Suprapubic skin (tissue), 4 donors: ENCODE measurements around the gene CDH4. TPM values are rescaled to one million over a fixed set of nuclear protein-coding genes. Genes with fewer than 3 reads are reported as not detected.

Experiments
- DNase-seq, 2 donors: peaks; one replicate each; pipeline ENCODE4 v3.0.0-alpha.2; 2019; ENCODE audit warnings: low spot score in 2 of 2
- H3K27ac ChIP-seq: fragments of 200-600 bp; sonication (generic); one replicate; pipeline ENCODE4 v1.5.1; 2019
- H3K27me3 ChIP-seq: fragments of 200-600 bp; sonication (generic); one replicate; pipeline ENCODE4 v1.5.1; 2019
- H3K36me3 ChIP-seq: fragments of 200-600 bp; sonication (generic); one replicate; pipeline ENCODE4 v1.5.1; 2019
- H3K4me1 ChIP-seq: fragments of 200-600 bp; sonication (generic); one replicate; pipeline ENCODE4 v1.5.1; 2019
- H3K4me3 ChIP-seq: fragments of 200-600 bp; sonication (generic); one replicate; pipeline ENCODE4 v1.5.1; 2019; ENCODE audit warnings: mild to moderate bottlenecking
- H3K9me3 ChIP-seq: fragments of 200-600 bp; sonication (generic); one replicate; pipeline ENCODE4 v1.5.1; 2019
- EP300 ChIP-seq: sonication (generic); formaldehyde crosslinking; IDR thresholded peaks from one replicate; pipeline ENCODE4 v1.6.1; 2017; ENCODE audit warnings: antibody characterized with exemption
- POLR2A ChIP-seq, 2 donors: fragments of 450-650 bp; IDR thresholded peaks; one replicate each; pipeline ENCODE4 v1.6.1; 2017; ENCODE audit warnings: antibody characterized with exemption in 2 of 2, mild to moderate bottlenecking in 2 of 2, moderate library complexity in 2 of 2
- POLR2AphosphoS5 ChIP-seq, 3 donors: sonication (generic); formaldehyde crosslinking; IDR thresholded peaks; one replicate each; pipeline ENCODE4 v1.6.1; 2017; ENCODE audit warnings: antibody characterized with exemption in 3 of 3
- WGBS: methylation state at CpG from one replicate; pipeline ENCODE4 v1.1.5; 2018; 5-methylcytosine and 5-hydroxymethylcytosine counted together
- total RNA-seq, 4 donors: library from RNA; depleted of rRNA; stranded (reverse); fragments of >200 nt; gene quantifications; one replicate each; pipeline ENCODE4 v1.1.0, GENCODE V29; 2016
- TF ChIP-seq, protein P1 (sequence below), 2 donors: fragments of 200-600 bp in 1 of 2; fragments of 450-650 bp in 1 of 2; sonication (generic) in 1 of 2; IDR thresholded peaks; one replicate each; pipeline ENCODE4 v1.5.1; 2016 to 2019; ENCODE audit warnings: antibody characterized with exemption in 2 of 2, mild to moderate bottlenecking in 1 of 2, moderate library complexity in 1 of 2

Gene CDH4
- total RNA-seq, 4 donors from 2014 or later, result 0.91 to 5.9 (median 2.6) TPM

GRCh38 chr20:61922936-61923335, 670.9 kb downstream of the CDH4 start:
- Histone ChIP-seq H3K36me3 (no peaks in the 10 kb centered on the region), H3K9me3 (no peaks in the 10 kb centered on the region), H3K4me3 (no peak overlapping the region), H3K4me1 (no peaks in the 10 kb centered on the region), H3K27me3 (peaks cover 22% of the 10 kb centered on the region), H3K27ac (no peak overlapping the region)
- peak in 1 of 2 donors; percentile 69 for DNase-seq
- TF ChIP-seq POLR2AphosphoS5 (IDR thresholded peaks at IDR 0.05) (no peak), POLR2A (IDR thresholded peaks at IDR 0.05) (no peak), EP300 (no peak)
- TF ChIP-seq, protein P1, sequence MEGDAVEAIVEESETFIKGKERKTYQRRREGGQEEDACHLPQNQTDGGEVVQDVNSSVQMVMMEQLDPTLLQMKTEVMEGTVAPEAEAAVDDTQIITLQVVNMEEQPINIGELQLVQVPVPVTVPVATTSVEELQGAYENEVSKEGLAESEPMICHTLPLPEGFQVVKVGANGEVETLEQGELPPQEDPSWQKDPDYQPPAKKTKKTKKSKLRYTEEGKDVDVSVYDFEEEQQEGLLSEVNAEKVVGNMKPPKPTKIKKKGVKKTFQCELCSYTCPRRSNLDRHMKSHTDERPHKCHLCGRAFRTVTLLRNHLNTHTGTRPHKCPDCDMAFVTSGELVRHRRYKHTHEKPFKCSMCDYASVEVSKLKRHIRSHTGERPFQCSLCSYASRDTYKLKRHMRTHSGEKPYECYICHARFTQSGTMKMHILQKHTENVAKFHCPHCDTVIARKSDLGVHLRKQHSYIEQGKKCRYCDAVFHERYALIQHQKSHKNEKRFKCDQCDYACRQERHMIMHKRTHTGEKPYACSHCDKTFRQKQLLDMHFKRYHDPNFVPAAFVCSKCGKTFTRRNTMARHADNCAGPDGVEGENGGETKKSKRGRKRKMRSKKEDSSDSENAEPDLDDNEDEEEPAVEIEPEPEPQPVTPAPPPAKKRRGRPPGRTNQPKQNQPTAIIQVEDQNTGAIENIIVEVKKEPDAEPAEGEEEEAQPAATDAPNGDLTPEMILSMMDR (IDR thresholded peaks at IDR 0.05), result no peak
- 88% methylated on average over 6 of the region's 8 CpGs for WGBS

DNA sequence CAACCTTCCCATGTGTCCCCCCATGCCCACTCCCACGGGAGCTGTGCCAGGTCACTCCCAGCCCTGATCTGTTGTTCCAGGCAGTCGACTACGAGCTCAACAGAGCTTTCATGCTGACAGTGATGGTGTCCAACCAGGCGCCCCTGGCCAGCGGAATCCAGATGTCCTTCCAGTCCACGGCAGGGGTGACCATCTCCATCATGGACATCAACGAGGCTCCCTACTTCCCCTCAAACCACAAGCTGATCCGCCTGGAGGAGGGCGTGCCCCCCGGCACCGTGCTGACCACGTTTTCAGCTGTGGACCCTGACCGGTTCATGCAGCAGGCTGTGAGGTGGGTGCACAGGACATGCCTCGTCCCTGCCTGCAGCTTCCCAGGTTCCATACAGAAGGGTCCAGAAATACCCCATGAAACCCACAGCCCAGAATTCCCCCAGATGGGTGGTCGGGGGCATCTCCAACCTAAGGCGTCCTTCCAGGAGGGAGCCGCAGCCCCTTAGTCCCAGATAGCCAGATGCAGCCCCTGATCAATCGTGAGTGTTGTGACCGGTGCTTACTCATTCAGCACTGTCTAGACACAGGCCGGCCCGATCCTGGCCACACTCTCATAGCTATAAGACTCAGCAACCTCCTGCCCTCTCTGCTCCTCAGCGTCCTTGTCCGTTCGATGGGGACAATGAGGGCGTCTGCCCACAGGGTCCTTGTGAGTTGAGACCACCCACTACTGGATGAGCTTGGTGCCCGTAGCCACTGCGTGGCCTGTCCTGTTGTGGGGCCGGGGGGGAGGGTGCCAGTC, 671.5 kb downstream of the CDH4 start:
- TF ChIP-seq POLR2A (IDR thresholded peaks at IDR 0.05) (no peak), EP300 (no peak), POLR2AphosphoS5 (IDR thresholded peaks at IDR 0.05) (no peak)
- TF ChIP-seq, protein P1 (IDR thresholded peaks at IDR 0.05), result no peak
- H3K27ac ChIP-seq, result no peak overlapping the region
- H3K9me3 ChIP-seq, result no peaks in the 10 kb centered on the region
- 82% methylated on average over 12 of the region's 28 CpGs for WGBS
- peak in 1 of 2 donors; percentile 68 for DNase-seq
- no peaks in the 10 kb centered on the region for H3K36me3 ChIP-seq
- H3K4me3 ChIP-seq, result no peak overlapping the region
- peaks cover 22% of the 10 kb centered on the region for H3K27me3 ChIP-seq
- no peaks in the 10 kb centered on the region for H3K4me1 ChIP-seq

- DNase-seq, result peak in 1 of 2 donors; percentile 50
- Histone ChIP-seq H3K36me3 (no peaks in the 10 kb centered on the region), H3K27ac (no peak overlapping the region), H3K4me3 (no peak overlapping the region), H3K27me3 (peaks cover 22% of the 10 kb centered on the region), H3K4me1 (no peaks in the 10 kb centered on the region), H3K9me3 (no peaks in the 10 kb centered on the region)
- 83% methylated on average over 9 of the region's 19 CpGs for WGBS
- TF ChIP-seq EP300, result no peak
- TF ChIP-seq POLR2A (IDR thresholded peaks at IDR 0.05), result no peak
- no peak for TF ChIP-seq POLR2AphosphoS5 (IDR thresholded peaks at IDR 0.05)
- TF ChIP-seq, protein P1 (IDR thresholded peaks at IDR 0.05), result no peak
These were observed 672.3 kb downstream of the CDH4 start for GRCh38 chr20:61924211-61924857.

DNA sequence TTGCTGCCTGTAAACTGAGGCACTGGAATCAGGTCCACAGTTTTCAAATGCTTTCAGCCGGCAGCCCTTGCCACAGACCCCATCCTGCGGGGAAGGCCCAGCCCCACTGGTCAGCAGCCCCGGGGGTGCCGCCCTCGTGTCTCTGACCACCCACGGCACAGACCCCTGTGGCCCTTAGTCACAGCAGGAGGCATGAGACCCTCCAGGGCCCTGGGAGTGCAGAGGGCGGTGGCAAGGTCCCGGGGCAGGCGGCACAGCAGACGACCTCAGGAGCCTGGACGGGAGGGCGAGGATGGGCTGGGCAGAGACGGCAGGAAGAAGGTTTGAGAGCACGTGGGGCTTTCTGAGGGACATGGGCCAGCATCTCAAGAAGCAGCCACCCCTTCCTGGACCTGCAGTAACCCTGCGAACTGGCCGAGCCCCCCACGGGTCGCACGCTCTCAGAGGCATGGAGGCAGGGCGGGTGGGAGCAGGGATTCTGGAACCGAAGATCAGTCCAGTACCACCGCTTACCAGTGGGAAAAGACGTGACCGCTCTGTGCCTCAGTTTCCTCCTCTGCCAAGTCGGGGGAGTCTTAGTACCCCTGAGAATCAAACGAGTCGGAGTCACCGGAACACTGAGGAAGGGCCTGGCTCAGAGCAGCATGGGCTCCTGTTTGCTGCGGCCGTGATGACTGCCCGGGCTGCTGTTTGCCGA, 672.9 kb downstream of the CDH4 start:
- TF ChIP-seq, protein P1 (IDR thresholded peaks at IDR 0.05), result no peak
- TF ChIP-seq POLR2A (IDR thresholded peaks at IDR 0.05) (no peak), EP300 (no peak), POLR2AphosphoS5 (IDR thresholded peaks at IDR 0.05) (no peak)

More for the DNA sequence above, 672.9 kb downstream of the CDH4 start:
- Histone ChIP-seq H3K27me3 (peaks cover 27% of the 10 kb centered on the region), H3K27ac (no peak overlapping the region), H3K9me3 (no peaks in the 10 kb centered on the region), H3K4me3 (no peak overlapping the region), H3K4me1 (no peaks in the 10 kb centered on the region), H3K36me3 (no peaks in the 10 kb centered on the region)
- 92% methylated on average over 19 of the region's 32 CpGs for WGBS
- peak in 1 of 2 donors; percentile 73 for DNase-seq
